Smooth muscle cell (in vitro differentiated cells): ENCODE results near the gene GFOD1. TPM values are rescaled to one million over a fixed set of nuclear protein-coding genes. Genes with fewer than 3 reads are reported as not detected.
"Not testable (repeated sequence)": the region's sequence is repeated elsewhere in the genome, so short reads cannot be mapped to it uniquely, and the experiment has no call there.

Source experiments
- DNase-seq: peaks from one replicate; lab custom pipeline; 2025; ENCODE audit not compliant: unreplicated experiment; lab: John Stamatoyannopoulos, UW
- H2AFZ ChIP-seq: fragments of 200-600 bp; sonication (generic); 2 replicates; pipeline ENCODE4 v1.6.0; 2016; ENCODE audit warnings: antibody characterized with exemption, low read depth, mild to moderate bottlenecking
- H3F3A ChIP-seq: fragments of 200-600 bp; sonication (generic); 2 replicates; pipeline ENCODE4 v1.6.0; 2017; ENCODE audit warnings: antibody characterized with exemption, low read depth
- H3K27ac ChIP-seq: fragments of 200-600 bp; sonication (generic); 2 replicates; pipeline ENCODE4 v1.5.1; 2016; ENCODE audit warnings: low read depth, mild to moderate bottlenecking
- H3K27me3 ChIP-seq: fragments of 200-600 bp; sonication (generic); 2 replicates; pipeline ENCODE4 v1.6.1; 2016; ENCODE audit warnings: low read depth, mild to moderate bottlenecking
- H3K36me3 ChIP-seq: fragments of 200-600 bp; sonication (generic); 2 replicates; pipeline ENCODE4 v1.5.1; 2016; ENCODE audit warnings: low read depth
- H3K4me1 ChIP-seq: fragments of 200-600 bp; sonication (generic); 2 replicates; pipeline ENCODE4 v1.5.1; 2016; ENCODE audit warnings: low read depth
- H3K4me2 ChIP-seq: fragments of 200-600 bp; sonication (generic); 2 replicates; pipeline ENCODE4 v1.6.0; 2016; ENCODE audit warnings: mild to moderate bottlenecking
- H3K4me3 ChIP-seq: fragments of 200-600 bp; sonication (generic); 2 replicates; pipeline ENCODE4 v1.5.1; 2016; ENCODE audit warnings: mild to moderate bottlenecking
- H3K79me2 ChIP-seq: fragments of 200-600 bp; sonication (generic); 2 replicates; pipeline ENCODE4 v1.6.0; 2016; ENCODE audit warnings: low read depth, mild to moderate bottlenecking
- H3K9ac ChIP-seq: fragments of 200-600 bp; sonication (generic); 2 replicates; pipeline ENCODE4 v1.6.0; 2016; ENCODE audit warnings: low read depth
- H3K9me3 ChIP-seq: fragments of 200-600 bp; sonication (generic); replicated peaks from 2 replicates; pipeline ENCODE4 v1.5.1; 2016; ENCODE audit warnings: low read depth
- H4K20me1 ChIP-seq: fragments of 200-600 bp; sonication (generic); 2 replicates; pipeline ENCODE4 v1.6.0; 2016; ENCODE audit warnings: low read depth
- CTCF ChIP-seq: fragments of 200-600 bp; sonication (generic); IDR thresholded peaks from 2 replicates; pipeline ENCODE4 v1.5.1; 2017; ENCODE audit warnings: borderline replicate concordance, mild to moderate bottlenecking, antibody characterized with exemption; ENCODE audit not compliant: insufficient read depth, poor library complexity, severe bottlenecking
- WGBS: methylation state at CpG from one replicate; pipeline ENCODE4 v1.1.7; 2016; ENCODE audit warnings: low lambda C conversion rate; 5-methylcytosine and 5-hydroxymethylcytosine counted together
- polyA plus RNA-seq: library from polyadenylated mRNA; unstranded; fragments of >200 nt; fragmentation: Nextera tagmentation; extraction: Ambion mirVana; gene quantifications from 2 replicates; pipeline ENCODE4 v1.2.1, GENCODE V29; 2016
- total RNA-seq: library from RNA; depleted of rRNA; stranded (reverse); fragments of >200 nt; gene quantifications from 2 replicates; pipeline ENCODE4 v1.2.3, GENCODE V29; 2014

GFOD1 gene
- total and polyA plus RNA-seq, 2 experiments from 2014 or later: 9.6 to 14.0 TPM

DNA sequence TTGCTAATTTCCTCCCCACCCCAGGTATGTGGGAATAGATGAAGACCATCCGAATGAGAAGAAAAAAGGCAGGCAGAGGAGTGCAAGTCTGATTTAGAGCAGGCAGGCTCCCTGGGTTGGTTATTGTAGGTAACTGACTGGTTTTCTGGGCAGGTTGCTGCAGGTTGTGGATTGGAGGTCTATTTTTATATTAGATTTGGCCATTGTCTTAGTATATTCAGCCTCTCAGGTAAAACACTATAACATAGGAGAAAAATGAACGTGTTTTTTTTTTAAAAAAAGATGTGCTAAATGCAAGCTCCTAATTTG, 158.6 kb downstream of the GFOD1 start:
- peaks cover 10% of the 10 kb centered on the region for H3K4me1 ChIP-seq
- no peaks in the 10 kb centered on the region for H3K9me3 ChIP-seq
- H3F3A ChIP-seq: peaks cover 4% of the 10 kb centered on the region
- no peaks in the 10 kb centered on the region for H4K20me1 ChIP-seq
- no peaks in the 10 kb centered on the region for H3K36me3 ChIP-seq
- peak overlapping the region; percentile 95 for H3K27ac ChIP-seq
- H3K4me3 ChIP-seq: peak overlapping the region; percentile 97
- H3K79me2 ChIP-seq: peaks cover 13% of the 10 kb centered on the region
- H2AFZ ChIP-seq: peak overlapping the region; percentile 100
- TF ChIP-seq CTCF: no peak
- WGBS: 10% methylated on average over 2 of the region's 2 CpGs
- peak overlapping the region; percentile 95 for H3K9ac ChIP-seq
- no peak for DNase-seq
- peak overlapping the region; percentile 89 for H3K4me2 ChIP-seq
- H3K27me3 ChIP-seq: no peaks in the 10 kb centered on the region

DNA sequence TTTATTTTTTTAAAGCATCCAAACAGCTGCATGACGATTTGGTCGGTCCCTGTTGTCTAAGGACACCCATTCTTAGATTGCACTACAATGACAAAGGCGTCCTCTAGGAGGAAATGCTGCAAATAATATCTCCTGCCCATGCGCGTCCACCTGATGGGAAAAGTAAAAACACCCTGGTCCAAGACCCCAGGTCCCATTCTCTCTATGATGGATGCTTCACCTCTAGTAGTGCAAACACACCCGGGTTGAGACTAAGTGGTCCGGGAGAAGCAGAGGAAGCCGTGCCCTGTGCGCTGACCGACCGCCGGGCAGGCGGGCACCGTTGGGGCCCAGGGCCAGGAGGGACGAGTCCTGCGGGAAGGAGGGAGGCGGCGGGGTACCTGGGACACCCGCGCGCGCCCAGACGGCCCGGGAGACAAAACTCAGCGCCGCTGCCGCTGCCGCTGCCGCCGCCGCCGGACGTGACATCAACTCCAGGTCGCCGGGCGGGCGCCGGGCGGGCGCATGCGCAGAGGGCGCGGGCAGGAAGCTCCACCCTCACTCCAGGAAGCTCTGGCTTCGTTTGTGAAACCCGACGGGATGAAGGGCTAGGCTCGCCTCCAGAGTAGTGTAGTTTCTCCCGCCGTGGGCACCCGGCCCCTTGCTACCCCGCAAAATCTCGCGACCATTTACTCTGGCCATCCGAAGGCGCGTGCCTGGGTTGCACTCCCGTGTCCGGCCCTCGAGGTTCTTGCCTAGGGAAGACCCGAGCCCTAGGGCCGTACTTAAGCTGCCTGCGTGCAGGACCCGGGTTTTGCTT, 159.1 kb downstream of the GFOD1 start, which contains the start of gene TBC1D7:
TSS of gene TBC1D7 (minus strand) at position 462 of the 799 bp plus-strand sequence. CDS start 1,639 bp downstream, outside the sequence.
- peak within 1 kb of the TSS; percentile 100 for H2AFZ ChIP-seq
- H3K27ac ChIP-seq: peak within 1 kb of the TSS; percentile 95
- WGBS: under 1% methylated on average over 45 of the region's 63 CpGs
- H3K4me2 ChIP-seq: peak within 1 kb of the TSS; percentile 89
- no peak for TF ChIP-seq CTCF
- H3F3A ChIP-seq: peaks cover 4% of the 10 kb centered on the region
- no peaks in the 10 kb centered on the region for H4K20me1 ChIP-seq
- no peaks in the 10 kb centered on the region for H3K27me3 ChIP-seq
- H3K36me3 ChIP-seq: peaks cover 4% of the 10 kb centered on the region
- peak within 1 kb of the TSS; percentile 95 for H3K9ac ChIP-seq
- peak within 1 kb of the TSS; percentile 97 for H3K4me3 ChIP-seq
- no peaks in the 10 kb centered on the region for H3K9me3 ChIP-seq
- peaks cover 13% of the 10 kb centered on the region for H3K79me2 ChIP-seq
- DNase-seq: peak; percentile 83
- H3K4me1 ChIP-seq: peaks cover 10% of the 10 kb centered on the region

DNA sequence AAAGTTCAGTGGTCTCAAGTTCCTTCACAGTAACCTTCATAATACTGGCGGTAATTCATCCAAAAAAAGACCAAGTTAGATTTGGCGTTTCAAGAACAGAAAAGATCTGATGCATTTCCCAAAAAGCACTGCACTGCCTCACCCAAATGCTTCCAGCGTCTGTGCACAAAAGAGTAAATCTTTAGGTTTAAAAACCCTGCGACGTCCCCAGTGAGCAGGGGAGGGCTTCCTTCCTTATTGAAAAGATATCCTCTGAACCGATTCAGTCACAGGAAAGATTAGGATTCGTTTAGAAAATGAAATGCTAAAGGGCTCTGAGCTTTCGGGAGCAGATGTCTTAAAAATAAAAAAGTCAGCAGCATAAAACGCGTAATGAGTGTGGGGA, 159.7 kb downstream of the GFOD1 start:
- no peaks in the 10 kb centered on the region for H3K9me3 ChIP-seq
- H4K20me1 ChIP-seq: no peaks in the 10 kb centered on the region
- H3K4me1 ChIP-seq: peaks cover 10% of the 10 kb centered on the region
- peak overlapping the region; percentile 97 for H3K4me3 ChIP-seq
- peak overlapping the region; percentile 89 for H3K4me2 ChIP-seq
- peaks cover 4% of the 10 kb centered on the region for H3K36me3 ChIP-seq
- 3% methylated on average over 10 of the region's 10 CpGs for WGBS
- peak overlapping the region; percentile 95 for H3K9ac ChIP-seq
- DNase-seq: no peak
- peaks cover 4% of the 10 kb centered on the region for H3F3A ChIP-seq
- no peaks in the 10 kb centered on the region for H3K27me3 ChIP-seq
- no peak for TF ChIP-seq CTCF
- H3K27ac ChIP-seq: peak overlapping the region; percentile 95
- peaks cover 13% of the 10 kb centered on the region for H3K79me2 ChIP-seq
- peak overlapping the region; percentile 100 for H2AFZ ChIP-seq

DNA sequence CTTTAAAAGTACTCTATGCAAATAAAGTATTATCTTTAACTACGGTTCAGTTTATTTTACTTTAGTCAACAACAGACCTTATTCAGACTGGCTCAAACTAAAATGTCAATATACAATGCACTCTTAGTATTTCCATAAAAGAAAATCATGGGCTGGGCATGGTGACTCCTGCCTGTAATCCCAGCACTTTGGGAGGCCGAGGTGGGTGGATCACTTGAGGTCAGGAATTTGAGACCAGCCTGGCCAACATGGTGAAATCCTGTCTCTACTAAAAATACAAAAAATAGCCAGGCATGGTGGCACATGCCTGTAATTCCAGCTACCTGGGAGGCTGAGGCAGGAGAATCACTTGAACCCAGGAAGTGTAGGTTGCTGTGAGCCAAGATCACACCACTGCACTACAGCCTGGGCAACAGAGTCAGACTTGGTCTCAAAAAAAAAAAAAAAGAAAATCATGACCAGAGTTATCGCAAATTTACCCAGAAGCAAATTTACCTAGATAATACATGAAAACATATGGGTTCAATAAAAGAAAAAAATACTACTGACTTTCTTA, 161.3 kb downstream of the GFOD1 start:
- H3K79me2 ChIP-seq: peaks cover 13% of the 10 kb centered on the region
- 72% methylated on average over 3 of the region's 3 CpGs for WGBS

More for the DNA sequence above, 161.3 kb downstream of the GFOD1 start:
- H3F3A ChIP-seq, DNase-seq, H3K27ac ChIP-seq, H3K4me2 ChIP-seq, H2AFZ ChIP-seq, H3K9ac ChIP-seq, H3K27me3 ChIP-seq, H3K9me3 ChIP-seq, H3K36me3 ChIP-seq, H3K4me3 ChIP-seq, H4K20me1 ChIP-seq: not testable (repeated sequence)
- H3K4me1 ChIP-seq: peaks cover 10% of the 10 kb centered on the region
